Cardiac muscle cell (in vitro differentiated cells and primary cell): ENCODE results near the gene PLIN1. TPM values are rescaled to one million over a fixed set of nuclear protein-coding genes. Genes with fewer than 3 reads are reported as not detected.

ENCODE experiments used
- DNase-seq, 2 donors: peaks; one replicate each; pipeline versions ENCODE4 v3.0.0 to v3.0.0-alpha.2; 2010 to 2017; ENCODE audit warnings: low read depth in 1 of 2, low spot score in 1 of 2
- H3K27ac ChIP-seq: fragments of 200-600 bp; sonication (generic); 2 replicates; pipeline ENCODE4 v1.5.1; 2016
- H3K27me3 ChIP-seq: fragments of 200-600 bp; sonication (generic); 2 replicates; pipeline ENCODE4 v1.6.0; 2016; ENCODE audit warnings: control low read depth
- H3K36me3 ChIP-seq: fragments of 200-600 bp; sonication (generic); 2 replicates; pipeline ENCODE4 v1.5.1; 2016; ENCODE audit warnings: control low read depth
- H3K4me1 ChIP-seq: fragments of 200-600 bp; sonication (generic); 2 replicates; pipeline ENCODE4 v1.8.1; 2017; ENCODE audit warnings: low read depth, mild to moderate bottlenecking, mixed run types
- H3K4me3 ChIP-seq: fragments of 200-600 bp; sonication (generic); 2 replicates; pipeline ENCODE4 v1.5.1; 2016; ENCODE audit warnings: mild to moderate bottlenecking
- H3K9me3 ChIP-seq: fragments of 200-600 bp; sonication (generic); 2 replicates; pipeline ENCODE4 v1.5.1; 2017; ENCODE audit warnings: low read depth, mild to moderate bottlenecking, control low read depth
- CTCF ChIP-seq: IDR thresholded peaks from 2 replicates; pipeline ENCODE4 v1.5.1; 2012; ENCODE audit warnings: low read depth, mild to moderate bottlenecking, low read length
- polyA plus RNA-seq: library from polyadenylated mRNA; unstranded; fragments of >200 nt; fragmentation: Nextera tagmentation; extraction: Ambion mirVana; gene quantifications from 2 replicates; pipeline ENCODE4 v1.2.1, GENCODE V29; 2016
- total RNA-seq: library from RNA; depleted of rRNA; stranded (reverse); fragments of >200 nt; gene quantifications from 2 replicates; pipeline ENCODE4 v1.2.3, GENCODE V29; 2016

PLIN1 gene
- total and polyA plus RNA-seq, 2 experiments from 2014 or later: 0.09 to 0.57 TPM

DNA sequence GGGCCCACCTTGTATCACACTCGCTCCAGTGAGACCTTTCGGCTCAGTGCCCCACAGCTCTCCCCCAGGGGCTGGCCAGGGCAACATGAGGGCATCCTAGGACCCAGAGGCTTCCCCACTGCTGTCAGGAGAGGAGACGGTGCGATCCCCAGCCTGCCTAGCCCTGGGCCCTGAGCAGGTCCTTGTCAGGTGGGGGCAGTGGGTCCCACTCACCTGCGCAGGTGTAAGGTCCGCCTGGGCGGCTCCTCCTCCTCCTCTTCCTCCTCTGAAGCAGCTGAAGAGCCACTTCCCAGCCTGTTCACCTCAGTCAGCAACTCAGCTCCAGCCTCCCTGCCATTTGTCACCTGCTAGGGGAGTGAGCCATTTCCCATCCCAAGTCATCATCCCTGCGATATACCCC lies 33.5 kb downstream of the PLIN1 start:
- Histone ChIP-seq H3K4me3 (no peak overlapping the region), H3K4me1 (no peaks in the 10 kb centered on the region), H3K36me3 (peaks cover 22% of the 10 kb centered on the region), H3K27me3 (no peaks in the 10 kb centered on the region), H3K27ac (no peak overlapping the region), H3K9me3 (no peaks in the 10 kb centered on the region)
- no peak for DNase-seq
- TF ChIP-seq CTCF: no peak

DNA sequence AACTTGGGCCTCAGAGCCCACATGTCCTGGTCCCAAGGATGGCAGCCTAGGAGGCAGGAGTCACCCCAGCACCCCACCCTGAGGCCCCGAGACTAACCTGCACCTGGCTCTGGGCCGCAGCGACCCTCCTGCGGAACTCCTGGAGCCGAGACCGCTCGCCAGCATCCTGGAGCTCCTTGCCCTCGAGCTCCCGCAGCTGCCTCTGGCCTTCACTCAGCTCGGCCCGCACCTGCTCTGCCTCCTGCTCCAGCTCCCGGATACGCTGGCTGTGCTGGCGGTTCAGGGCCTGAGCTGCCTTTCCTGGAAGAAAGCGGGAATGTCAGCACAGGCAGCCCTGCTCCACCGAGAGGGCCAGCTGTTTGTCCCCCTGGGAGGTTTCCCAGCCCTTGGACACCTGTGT lies 37.1 kb downstream of the PLIN1 start:
- TF ChIP-seq CTCF: no peak
- Histone ChIP-seq H3K4me1 (no peaks in the 10 kb centered on the region), H3K36me3 (peaks cover 25% of the 10 kb centered on the region), H3K9me3 (no peaks in the 10 kb centered on the region), H3K27me3 (no peaks in the 10 kb centered on the region), H3K4me3 (no peak overlapping the region), H3K27ac (no peak overlapping the region)
- no peak for DNase-seq

DNA sequence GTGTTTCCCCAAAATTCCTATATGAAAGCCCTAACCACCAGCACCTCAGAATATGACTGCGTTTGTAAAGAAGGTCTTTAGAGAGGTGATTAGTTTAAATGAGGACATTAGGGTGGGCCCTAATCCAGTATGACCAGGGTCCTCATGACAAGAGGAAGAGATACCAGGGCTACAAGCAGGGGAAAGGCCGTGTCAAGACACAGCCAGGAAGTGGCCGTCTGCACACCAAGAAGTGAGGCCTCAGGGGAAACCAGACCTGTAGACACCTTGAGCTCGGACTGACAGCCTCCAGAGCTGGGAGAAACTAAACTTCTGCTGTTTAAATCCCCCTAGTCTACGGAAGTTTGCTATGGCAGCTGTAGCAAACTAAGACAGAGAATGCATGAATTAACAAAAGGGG lies 38.1 kb downstream of the PLIN1 start:
- no peak for TF ChIP-seq CTCF

DNA sequence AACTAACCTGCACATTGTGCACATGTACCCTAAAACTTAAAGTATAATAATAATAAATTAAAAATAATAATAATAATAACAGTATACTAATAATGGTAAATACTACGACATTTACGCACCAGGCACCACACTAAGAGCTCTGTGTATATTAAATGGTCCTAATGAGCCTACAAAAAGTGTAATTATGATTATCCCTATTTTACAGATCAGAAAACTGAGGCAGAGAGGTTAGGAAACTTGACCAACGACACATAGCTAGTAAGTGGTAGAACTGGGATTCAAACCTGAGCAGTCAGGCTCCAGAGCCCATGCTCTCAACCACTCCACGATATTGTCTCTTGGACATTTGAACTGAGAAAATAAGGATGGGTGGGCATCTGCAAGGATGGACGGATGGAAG lies 38.9 kb downstream of the PLIN1 start:
- TF ChIP-seq CTCF: no peak

More for the DNA sequence above, 38.1 kb downstream of the PLIN1 start:
- no peak for DNase-seq
- Histone ChIP-seq H3K9me3 (no peaks in the 10 kb centered on the region), H3K4me1 (no peaks in the 10 kb centered on the region), H3K4me3 (no peak overlapping the region), H3K27me3 (no peaks in the 10 kb centered on the region), H3K36me3 (peaks cover 22% of the 10 kb centered on the region), H3K27ac (no peak overlapping the region)

DNA sequence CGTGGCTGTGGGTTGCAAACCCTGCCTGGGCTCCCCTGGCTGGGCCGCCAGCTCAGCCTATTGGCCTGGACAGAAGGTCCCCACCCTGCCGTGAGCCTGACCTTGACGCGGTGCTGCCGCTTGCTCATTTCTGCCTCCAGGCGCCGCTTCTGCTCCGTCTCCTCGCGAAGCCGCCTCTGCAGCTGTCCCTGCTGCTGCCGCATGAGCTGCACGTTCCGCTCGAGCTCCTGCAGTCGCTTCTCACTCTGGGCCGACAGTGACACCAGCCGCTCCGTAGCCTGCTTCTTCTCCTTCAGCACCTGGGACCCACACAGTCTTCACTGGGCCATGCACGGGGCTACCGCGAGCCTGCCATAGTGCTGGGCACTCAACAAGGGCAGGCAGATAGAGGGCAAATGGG lies 45.6 kb downstream of the PLIN1 start:
- Histone ChIP-seq H3K4me3 (no peak overlapping the region), H3K4me1 (no peaks in the 10 kb centered on the region), H3K36me3 (peaks cover 49% of the 10 kb centered on the region), H3K27me3 (no peaks in the 10 kb centered on the region), H3K9me3 (no peaks in the 10 kb centered on the region), H3K27ac (no peak overlapping the region)
- no peak for TF ChIP-seq CTCF
- no peak for DNase-seq

More for the DNA sequence above, 38.9 kb downstream of the PLIN1 start:
- H3K4me1 ChIP-seq: no peaks in the 10 kb centered on the region
- H3K27me3 ChIP-seq: no peaks in the 10 kb centered on the region
- no peak for DNase-seq
- no peak overlapping the region for H3K27ac ChIP-seq
- H3K9me3 ChIP-seq: no peaks in the 10 kb centered on the region
- no peak overlapping the region for H3K4me3 ChIP-seq
- peaks cover 21% of the 10 kb centered on the region for H3K36me3 ChIP-seq
